Activated CD8-positive, alpha-beta T cell treated with anti-CD3 and anti-CD28 coated beads for 36 hours (primary cell): ENCODE measurements around the gene STX11. TPM values are rescaled to one million over a fixed set of nuclear protein-coding genes. Genes with fewer than 3 reads are reported as not detected.

Experiments used
- ATAC-seq: fragments of 200-7000 bp; cut with Tn5 transposase; one replicate; pipeline ENCODE4 v1.10.0; 2021; ENCODE audit warnings: mild to moderate bottlenecking, moderate library complexity
- CTCF ChIA-PET: fragments of 350-600 bp; sonication (Branson Sonifier 250); formaldehyde crosslinking; loops from one replicate; lab custom pipeline; 2021; ENCODE audit warnings: antibody characterized with exemption; lab: Charles Lee
- POLR2A ChIA-PET: fragments of 350-600 bp; sonication (Branson Sonifier 250); formaldehyde crosslinking; loops from one replicate; lab custom pipeline; 2021; ENCODE audit warnings: antibody characterized with exemption; lab: Charles Lee
- DNase-seq: peaks from one replicate; pipeline ENCODE4 v3.0.0-alpha.2; 2020
- H3K27ac Mint-ChIP-seq: one replicate; pipeline ENCODE4 v1.8.0; 2021; ENCODE audit warnings: mild to moderate bottlenecking, mixed read lengths
- H3K27me3 Mint-ChIP-seq: one replicate; pipeline ENCODE4 v1.8.0; 2021; ENCODE audit warnings: mixed read lengths
- H3K36me3 Mint-ChIP-seq: one replicate; pipeline ENCODE4 v1.8.0; 2021; ENCODE audit warnings: low read depth, mixed read lengths
- H3K4me1 Mint-ChIP-seq: one replicate; pipeline ENCODE4 v1.8.0; 2021; ENCODE audit warnings: low read depth, mixed read lengths
- H3K4me3 Mint-ChIP-seq: one replicate; pipeline ENCODE4 v1.8.0; 2021; ENCODE audit warnings: mild to moderate bottlenecking, moderate library complexity, mixed read lengths
- H3K9me3 Mint-ChIP-seq: one replicate; pipeline ENCODE4 v1.8.0; 2021; ENCODE audit warnings: mixed read lengths
- intact Hi-C: fragments of 100-400 bp; cut with micrococcal nuclease; formaldehyde crosslinking; loops from one replicate; pipeline ENCODE4 v1.10.0; 2022
- total RNA-seq, 2 experiments: library from RNA; stranded (reverse); gene quantifications; one replicate each; pipeline ENCODE4 v1.2.3, GENCODE V29; 2021
- TF ChIP-seq, protein P1 (sequence below): fragments of 200-600 bp; IDR thresholded peaks from one replicate; pipeline ENCODE4 v1.8.0; 2022; ENCODE audit warnings: antibody characterized with exemption, mild to moderate bottlenecking

Gene STX11
- total RNA-seq, 2 experiments from 2014 or later, result 19.4 to 20.7 TPM

DNA sequence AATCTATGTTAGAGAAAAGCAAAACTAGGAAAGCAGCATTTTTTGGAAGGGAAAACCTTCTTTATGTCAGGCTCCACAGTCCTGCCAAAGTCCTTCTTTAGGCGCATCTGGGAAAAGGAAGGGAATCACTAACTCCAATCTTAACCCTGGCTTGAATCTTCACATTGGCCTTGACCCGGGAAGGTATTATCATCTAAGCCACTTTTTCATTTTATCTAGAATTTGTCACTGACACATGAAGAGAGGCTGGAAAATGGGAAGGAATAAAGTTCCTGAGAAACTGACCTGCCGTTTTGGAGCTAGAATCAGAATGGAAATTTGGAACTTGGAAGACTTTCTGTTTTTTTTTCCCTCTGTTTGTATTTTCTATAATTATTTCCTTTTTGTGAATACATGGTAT lies 81.4 kb downstream of the STX11 start:
- DNase-seq, result no peak
- intact Hi-C loops, result no loop called here
- Mint-ChIP-seq H3K9me3 (no peaks in the 10 kb centered on the region), H3K27me3 (no peaks in the 10 kb centered on the region), H3K4me3 (no peak overlapping the region), H3K36me3 (no peaks in the 10 kb centered on the region), H3K4me1 (no peaks in the 10 kb centered on the region), H3K27ac (no peak overlapping the region)
- no peak for ATAC-seq
- CTCF ChIA-PET, result interaction anchor here (1.0 to 1.4 kb wide), 2 partner anchors 13 to 290 kb away, joined by 3 read pairs; no protein-coding TSS in a partner anchor
- POLR2A ChIA-PET, result no interaction called here
- TF ChIP-seq, protein P1, sequence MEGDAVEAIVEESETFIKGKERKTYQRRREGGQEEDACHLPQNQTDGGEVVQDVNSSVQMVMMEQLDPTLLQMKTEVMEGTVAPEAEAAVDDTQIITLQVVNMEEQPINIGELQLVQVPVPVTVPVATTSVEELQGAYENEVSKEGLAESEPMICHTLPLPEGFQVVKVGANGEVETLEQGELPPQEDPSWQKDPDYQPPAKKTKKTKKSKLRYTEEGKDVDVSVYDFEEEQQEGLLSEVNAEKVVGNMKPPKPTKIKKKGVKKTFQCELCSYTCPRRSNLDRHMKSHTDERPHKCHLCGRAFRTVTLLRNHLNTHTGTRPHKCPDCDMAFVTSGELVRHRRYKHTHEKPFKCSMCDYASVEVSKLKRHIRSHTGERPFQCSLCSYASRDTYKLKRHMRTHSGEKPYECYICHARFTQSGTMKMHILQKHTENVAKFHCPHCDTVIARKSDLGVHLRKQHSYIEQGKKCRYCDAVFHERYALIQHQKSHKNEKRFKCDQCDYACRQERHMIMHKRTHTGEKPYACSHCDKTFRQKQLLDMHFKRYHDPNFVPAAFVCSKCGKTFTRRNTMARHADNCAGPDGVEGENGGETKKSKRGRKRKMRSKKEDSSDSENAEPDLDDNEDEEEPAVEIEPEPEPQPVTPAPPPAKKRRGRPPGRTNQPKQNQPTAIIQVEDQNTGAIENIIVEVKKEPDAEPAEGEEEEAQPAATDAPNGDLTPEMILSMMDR, result no peak

DNA sequence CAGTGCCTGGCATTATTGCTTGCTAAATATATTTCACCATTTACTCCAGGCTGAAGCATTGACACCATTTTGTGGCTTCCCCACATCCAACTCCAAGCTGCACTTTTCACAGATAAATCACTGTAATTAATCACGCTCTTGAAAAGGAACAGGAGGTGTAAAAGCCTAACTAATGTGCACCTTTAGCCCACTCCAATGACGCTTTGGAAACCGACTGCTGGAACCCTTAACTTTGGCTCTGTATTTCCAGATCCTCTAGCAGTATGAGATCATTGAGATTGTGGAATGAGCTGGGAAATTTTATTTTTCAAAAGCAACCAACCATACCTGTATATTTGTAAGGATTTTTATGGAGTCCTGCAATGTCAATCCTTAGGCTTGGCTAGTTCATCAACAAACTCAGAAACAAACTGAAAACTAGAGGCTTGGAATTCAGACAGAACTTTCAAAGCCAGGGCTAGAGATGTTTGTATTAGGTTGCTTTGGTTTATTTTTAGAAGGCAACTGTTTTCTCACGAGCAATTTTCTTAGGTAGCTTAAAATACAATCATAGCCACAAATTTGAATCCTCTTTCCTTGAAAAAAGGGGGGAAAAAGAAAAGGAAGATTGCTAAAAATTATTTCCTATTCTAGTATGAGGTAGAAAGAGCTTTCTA lies 82.0 kb downstream of the STX11 start:
- Mint-ChIP-seq H3K36me3 (no peaks in the 10 kb centered on the region), H3K9me3 (no peaks in the 10 kb centered on the region), H3K4me3 (no peak overlapping the region), H3K4me1 (no peaks in the 10 kb centered on the region), H3K27me3 (no peaks in the 10 kb centered on the region), H3K27ac (no peak overlapping the region)
- TF ChIP-seq, protein P1, result no peak
- ChIA-PET POLR2A (no interaction called here), CTCF (interaction anchor here (0.7 to 1.4 kb wide), 3 partner anchors 14 to 291 kb away, joined by 3 read pairs; no protein-coding TSS in a partner anchor)
- no peak for DNase-seq
- ATAC-seq, result no peak
- intact Hi-C loops, result no loop called here

DNA sequence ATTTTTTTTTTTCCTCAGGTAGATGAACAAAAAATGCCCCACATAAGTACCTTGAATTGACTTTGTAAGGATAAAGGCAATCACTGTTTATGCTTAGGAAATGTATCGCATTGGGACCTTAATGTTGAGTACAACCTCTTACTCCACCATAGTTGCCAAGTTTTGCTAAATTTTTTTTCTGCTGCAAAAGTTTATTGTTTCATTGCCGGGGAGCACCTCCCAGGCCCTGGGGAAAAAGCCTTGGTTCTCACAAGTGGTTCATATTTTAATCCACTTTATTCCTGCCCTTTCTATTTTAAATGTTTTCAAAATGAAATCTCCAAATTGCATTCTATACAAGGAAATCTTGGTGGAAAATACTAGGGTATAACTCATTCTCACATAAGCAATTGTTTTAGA lies 82.5 kb downstream of the STX11 start:
- TF ChIP-seq, protein P1, result no peak
- intact Hi-C loops, result no loop called here
- no peak for ATAC-seq
- no peak overlapping the region for H3K4me3 Mint-ChIP-seq
- no peaks in the 10 kb centered on the region for H3K27me3 Mint-ChIP-seq
- no peak overlapping the region for H3K27ac Mint-ChIP-seq
- no peaks in the 10 kb centered on the region for H3K9me3 Mint-ChIP-seq
- POLR2A ChIA-PET, result interaction anchor here (1.4 kb wide), 1 partner anchor 14 kb away, joined by 3 read pairs; no protein-coding TSS in a partner anchor
- no peak for DNase-seq
- no peaks in the 10 kb centered on the region for H3K36me3 Mint-ChIP-seq
- CTCF ChIA-PET, result interaction anchor here (0.7 to 1.4 kb wide), 2 partner anchors 272 to 291 kb away, joined by 3 read pairs; no protein-coding TSS in a partner anchor
- H3K4me1 Mint-ChIP-seq, result no peaks in the 10 kb centered on the region

DNA sequence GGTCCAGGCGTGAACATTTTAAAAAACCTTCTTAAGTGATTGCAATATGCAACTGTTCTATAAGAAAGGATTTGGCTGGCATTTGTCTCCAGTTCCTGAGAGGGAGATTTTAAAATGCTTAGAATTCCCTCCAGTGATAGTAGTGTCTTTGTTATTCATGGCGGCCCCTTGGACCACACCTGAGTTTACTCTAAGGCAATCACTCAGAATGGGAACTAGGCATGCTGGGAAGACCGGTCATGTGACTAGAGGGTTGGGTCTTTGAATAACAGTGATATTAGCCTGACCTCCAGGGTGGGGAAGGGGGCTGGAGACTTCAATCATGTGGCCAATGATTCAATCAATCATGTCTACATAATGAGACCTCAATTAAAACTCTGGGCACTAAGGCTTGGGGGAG lies 84.1 kb downstream of the STX11 start:
- H3K27me3 Mint-ChIP-seq, result no peaks in the 10 kb centered on the region
- intact Hi-C loops, result no loop called here
- peaks cover 1% of the 10 kb centered on the region for H3K9me3 Mint-ChIP-seq
- H3K27ac Mint-ChIP-seq, result no peak overlapping the region
- TF ChIP-seq, protein P1, result no peak
- H3K36me3 Mint-ChIP-seq, result no peaks in the 10 kb centered on the region
- DNase-seq (no peak), ATAC-seq (no peak)
- ChIA-PET CTCF (no interaction called here), POLR2A (interaction anchor here (0.8 kb wide), 1 partner anchor 18 kb away, joined by 3 read pairs; no protein-coding TSS in a partner anchor)
- H3K4me3 Mint-ChIP-seq, result no peak overlapping the region
- no peaks in the 10 kb centered on the region for H3K4me1 Mint-ChIP-seq

DNA sequence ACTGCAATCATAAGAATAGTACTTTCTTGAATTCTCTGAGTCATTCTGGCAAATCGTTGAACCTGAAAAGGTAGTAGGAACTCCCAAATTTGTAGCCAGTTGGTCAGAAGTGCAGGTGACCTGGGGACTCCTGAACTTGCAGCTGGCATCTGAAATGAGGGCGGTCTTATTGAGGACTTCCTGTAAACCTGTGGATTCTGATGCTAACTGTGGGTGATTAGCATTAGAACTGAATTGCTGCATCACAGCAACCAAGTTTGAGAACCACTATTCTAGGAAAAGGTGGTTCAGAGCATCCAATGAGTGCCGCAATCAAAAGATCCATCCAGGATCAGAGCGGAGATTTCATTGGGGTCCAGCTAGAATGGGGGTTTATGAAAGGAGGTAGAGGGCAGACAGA lies 84.6 kb downstream of the STX11 start:
- Mint-ChIP-seq H3K4me1 (no peaks in the 10 kb centered on the region), H3K9me3 (peaks cover 1% of the 10 kb centered on the region), H3K36me3 (no peaks in the 10 kb centered on the region), H3K27ac (no peak overlapping the region), H3K27me3 (no peaks in the 10 kb centered on the region), H3K4me3 (no peak overlapping the region)
- ATAC-seq (no peak), DNase-seq (no peak)
- ChIA-PET CTCF (no interaction called here), POLR2A (no interaction called here)
- TF ChIP-seq, protein P1, result no peak
- intact Hi-C loops, result no loop called here
